ENCODE data around the gene CEP128.

CEP128 gene

GRCh38 chr14:80607430-80608190, 333.9 kb downstream of the CEP128 start:
- no peak for DNase-seq (ENCODE audit: low spot score)

- DNase-seq (ENCODE audit: low spot score), result no peak
Measured at GRCh38 chr14:80606347-80606772, 335.2 kb downstream of the CEP128 start.

GRCh38 chr14:80605536-80605935, 336.0 kb downstream of the CEP128 start:
- DNase-seq (ENCODE audit: low spot score), result no peak

GRCh38 chr14:80602946-80603345, 338.6 kb downstream of the CEP128 start:
- DNase-seq (ENCODE audit: low spot score), result no peak

DNA sequence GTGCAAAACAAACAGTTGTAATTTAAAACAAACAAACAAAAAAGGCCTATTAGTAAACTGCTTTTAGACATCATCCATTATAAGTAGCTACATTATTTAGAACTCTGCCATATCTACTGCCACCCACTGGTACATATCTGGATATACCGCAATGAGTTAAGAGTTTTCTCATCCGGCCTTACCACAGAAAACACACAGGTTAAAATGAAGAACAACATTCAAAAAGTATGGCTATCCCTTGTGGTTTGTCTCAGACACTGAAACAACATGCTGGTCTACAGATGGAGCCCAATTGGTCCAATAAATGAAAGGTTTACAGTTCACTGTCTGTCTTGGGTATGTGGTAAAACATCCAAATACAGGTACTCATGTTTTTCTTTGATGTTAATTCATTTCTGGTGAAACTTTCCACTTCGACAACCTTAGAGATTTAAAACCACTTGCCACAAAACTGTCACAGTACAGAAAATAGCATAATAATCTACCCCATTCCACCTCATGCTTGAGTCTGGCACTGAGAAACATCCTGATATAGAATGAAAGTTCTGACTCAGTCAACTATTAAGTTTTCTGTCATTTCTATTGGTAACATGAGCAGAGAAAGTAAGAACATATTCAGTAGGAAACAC, 354.3 kb downstream of the CEP128 start:
- DNase-seq (ENCODE audit: low spot score), result peak; percentile 35

- DNase-seq (ENCODE audit: low spot score), result no peak
Measured at GRCh38 chr14:80586131-80586530, 355.4 kb downstream of the CEP128 start.

- no peak for DNase-seq (ENCODE audit: low spot score)
Measured at GRCh38 chr14:80585506-80585835, 356.1 kb downstream of the CEP128 start.

- no peak for DNase-seq (ENCODE audit: low spot score)
Measured at GRCh38 chr14:80584744-80585505, 356.6 kb downstream of the CEP128 start.

GRCh38 chr14:80577599-80577998, 363.9 kb downstream of the CEP128 start:
- DNase-seq (ENCODE audit: low spot score), result no peak

DNA sequence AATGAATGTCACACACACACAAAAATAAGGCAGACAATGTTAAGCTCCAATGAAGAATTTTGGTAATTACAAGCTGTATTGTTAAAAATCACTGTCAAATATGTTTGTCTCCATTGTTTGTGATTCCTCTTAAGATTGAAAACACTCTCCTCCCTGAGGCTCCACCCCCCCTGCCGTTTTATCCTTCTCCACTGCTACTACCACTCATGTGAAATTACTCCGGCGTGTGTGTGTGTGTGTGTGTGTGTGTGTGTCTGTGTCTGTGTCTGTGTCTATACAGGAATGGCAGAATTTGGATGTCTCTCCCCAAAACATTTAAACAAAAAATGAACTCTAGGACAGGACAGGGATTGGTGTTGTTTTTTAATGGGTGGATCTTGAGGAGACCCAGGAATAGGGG, 365.1 kb downstream of the CEP128 start:
- no peak for DNase-seq (ENCODE audit: low spot score)

DNA sequence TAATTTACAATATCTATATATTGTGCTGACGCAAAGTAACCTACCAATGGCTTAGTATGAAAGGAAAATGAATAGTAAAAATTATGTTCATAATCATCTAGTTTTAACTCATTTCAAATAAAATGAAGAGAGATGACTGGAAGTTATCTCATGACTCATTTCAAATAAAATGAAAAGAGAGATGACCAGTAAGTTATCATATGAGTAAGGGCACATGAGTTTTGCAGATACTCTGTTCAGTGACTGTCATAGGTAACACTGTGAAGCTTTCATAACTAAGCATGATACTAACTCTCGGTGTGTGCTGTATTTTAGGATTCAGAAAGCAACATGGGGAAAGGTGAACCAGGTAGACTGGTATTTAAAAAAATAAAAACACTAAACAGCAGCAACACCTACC, 365.8 kb downstream of the CEP128 start:
- no peak for DNase-seq (ENCODE audit: low spot score)

DNA sequence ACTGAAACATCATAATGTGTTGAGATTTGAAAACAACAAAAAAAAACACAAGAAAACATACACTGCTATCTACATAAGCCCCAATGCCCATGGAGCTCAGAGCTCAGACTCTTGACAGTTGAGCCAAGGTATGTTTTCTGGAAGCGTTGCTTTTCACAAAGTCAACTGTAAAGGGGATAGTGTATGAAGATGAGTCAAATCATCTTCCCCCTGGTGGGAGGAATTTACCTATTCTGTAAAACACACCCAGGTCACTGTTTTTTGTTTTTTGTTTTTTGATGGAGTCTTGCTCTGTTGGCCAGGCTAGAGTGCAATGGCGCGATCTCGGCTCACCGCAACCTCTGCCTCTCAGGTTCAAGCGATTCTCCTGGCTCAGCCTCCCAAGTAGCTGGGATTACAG, 368.9 kb downstream of the CEP128 start:
- no peak for DNase-seq (ENCODE audit: low spot score)

GRCh38 chr14:80570930-80571298, 370.6 kb downstream of the CEP128 start:
- DNase-seq (ENCODE audit: low spot score), result no peak

DNA sequence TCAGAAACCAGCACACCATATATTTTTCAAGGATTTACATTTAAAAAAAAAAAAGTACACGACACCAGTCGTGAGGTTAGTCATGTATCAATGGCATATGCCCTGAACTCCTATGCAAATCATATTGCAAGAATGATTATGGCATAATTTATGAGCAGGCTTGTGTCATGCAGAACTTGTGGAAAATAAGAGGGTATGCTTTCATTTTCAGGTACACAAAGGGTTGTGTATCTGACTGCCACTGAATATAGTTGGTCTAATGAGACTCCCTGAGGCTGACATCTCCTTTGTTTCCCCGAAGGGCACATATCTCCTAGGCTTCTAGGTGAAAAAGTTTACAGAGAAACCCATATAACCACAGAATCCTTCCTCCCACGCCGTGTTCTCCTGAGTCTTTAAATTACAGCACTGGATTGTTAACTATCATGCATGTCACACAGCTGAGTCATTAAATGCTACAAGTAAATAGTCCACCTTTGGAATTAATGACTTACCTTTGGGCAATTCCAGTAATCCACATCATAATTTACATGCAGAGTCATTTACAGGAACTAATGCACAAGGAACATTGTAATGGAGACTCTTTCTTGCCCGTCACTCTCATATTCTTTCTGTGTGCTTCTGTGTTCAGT, 373.5 kb downstream of the CEP128 start:
- no peak for DNase-seq (ENCODE audit: low spot score)

GRCh38 chr14:80565001-80565400, 376.5 kb downstream of the CEP128 start:
- DNase-seq (ENCODE audit: low spot score), result no peak

DNA sequence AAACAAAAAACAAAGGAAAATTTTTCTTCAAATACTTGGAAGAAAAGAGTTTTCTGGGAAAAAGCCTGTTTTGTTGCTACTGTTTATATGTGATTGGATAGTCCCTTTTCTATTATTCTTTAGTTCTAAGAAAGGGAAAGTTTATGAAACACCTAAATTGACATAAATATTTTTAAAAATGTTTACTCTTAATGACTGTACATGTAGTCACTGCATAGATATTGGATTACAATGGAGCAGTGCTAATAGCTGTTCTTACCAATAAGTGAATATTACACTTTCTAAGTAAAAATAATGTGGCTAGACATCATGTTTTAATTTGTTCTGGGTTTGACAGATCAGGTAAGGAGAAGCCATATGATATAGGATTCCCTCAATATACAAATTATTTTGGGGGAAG, 377.5 kb downstream of the CEP128 start:
- no peak for DNase-seq (ENCODE audit: low spot score)

- no peak for DNase-seq (ENCODE audit: low spot score)
Measured at GRCh38 chr14:80560800-80561657, 380.5 kb downstream of the CEP128 start.

- no peak for DNase-seq (ENCODE audit: low spot score)
Measured at GRCh38 chr14:80554139-80554538, 387.4 kb downstream of the CEP128 start.

DNA sequence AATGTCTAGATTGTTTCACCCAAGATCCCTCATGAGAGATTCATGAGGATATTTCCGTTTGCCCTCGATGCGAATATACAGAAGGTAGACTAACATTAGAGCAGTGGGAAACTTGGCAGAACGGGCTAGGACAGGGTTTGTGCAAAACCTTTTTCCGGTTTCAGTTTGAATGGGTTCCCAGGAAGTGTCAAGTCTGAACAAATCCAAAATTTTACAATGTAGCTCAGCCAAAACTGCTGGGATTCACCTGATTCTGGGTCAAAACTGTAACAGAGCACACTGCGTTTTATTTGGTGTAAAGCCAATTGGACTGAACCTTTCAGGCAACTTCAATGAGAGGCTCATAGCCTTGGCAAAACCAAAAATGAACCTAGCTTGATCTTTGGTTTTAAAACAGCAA, 392.4 kb downstream of the CEP128 start:
- DNase-seq (ENCODE audit: low spot score), result no peak

- DNase-seq (ENCODE audit: low spot score), result peak; percentile 50
Measured at GRCh38 chr14:80545935-80546854, 395.3 kb downstream of the CEP128 start.

- DNase-seq (ENCODE audit: low spot score), result no peak
Measured at GRCh38 chr14:80544366-80544765, 397.2 kb downstream of the CEP128 start.
